A673 (cell line): ENCODE results near the gene SLC39A12. TPM values are rescaled to one million over a fixed set of nuclear protein-coding genes. Genes with fewer than 3 reads are reported as not detected.

ENCODE experiments used
- BruUV-seq: library from RNA; stranded (reverse); fragments of 400-500 nt; replicated peaks from 2 replicates; lab custom pipeline; 2021; lab: Mats Ljungman, UMichigan
- CTCF ChIA-PET: fragments of 300-600 bp; sonication (Branson Sonifier 250); formaldehyde crosslinking; loops from one replicate; lab custom pipeline; 2022; ENCODE audit warnings: antibody characterized with exemption; lab: Charles Lee
- POLR2A ChIA-PET: fragments of 300-600 bp; sonication (Branson Sonifier 250); formaldehyde crosslinking; loops from one replicate; lab custom pipeline; 2022; ENCODE audit warnings: antibody characterized with exemption; ENCODE audit not compliant: low non-redundant PET; lab: Charles Lee
- DNase-seq: peaks from one replicate; pipeline ENCODE4 v3.0.0-alpha.2; 2015; ENCODE audit warnings: low spot score
- H3K27ac ChIP-seq: fragments of 200-600 bp; sonication (generic); 2 replicates; pipeline ENCODE4 v1.5.1; 2016; ENCODE audit warnings: mixed run types, low read depth, mild to moderate bottlenecking, mixed read lengths, antibody characterized with exemption, low read length; ENCODE audit not compliant: poor library complexity, severe bottlenecking
- H3K27me3 ChIP-seq: fragments of 200-600 bp; sonication (generic); replicated peaks from 2 replicates; pipeline ENCODE4 v1.6.1; 2017; ENCODE audit warnings: mixed run types, low read depth, mild to moderate bottlenecking, mixed read lengths, antibody characterized with exemption, low read length; ENCODE audit not compliant: insufficient read depth, poor library complexity
- H3K36me3 ChIP-seq: fragments of 200-600 bp; sonication (generic); 2 replicates; pipeline ENCODE4 v1.6.1; 2016; ENCODE audit warnings: mixed run types, mild to moderate bottlenecking, mixed read lengths, antibody characterized with exemption, low read length; ENCODE audit not compliant: insufficient read depth, poor library complexity, severe bottlenecking
- H3K4me1 ChIP-seq: fragments of 200-600 bp; sonication (generic); 2 replicates; pipeline ENCODE4 v1.6.1; 2017; ENCODE audit warnings: mixed run types, mild to moderate bottlenecking, mixed read lengths, antibody characterized with exemption, low read length; ENCODE audit not compliant: insufficient read depth, poor library complexity, severe bottlenecking
- H3K4me3 ChIP-seq: fragments of 200-600 bp; sonication (generic); 2 replicates; pipeline ENCODE4 v1.5.1; 2016; ENCODE audit warnings: low read depth, mixed run types, mild to moderate bottlenecking, mixed read lengths, low read length; ENCODE audit not compliant: poor library complexity, severe bottlenecking
- H3K9me3 ChIP-seq: fragments of 200-600 bp; sonication (generic); 2 replicates; pipeline ENCODE4 v1.6.1; 2016; ENCODE audit warnings: mixed run types, low read depth, mild to moderate bottlenecking, mixed read lengths, antibody characterized with exemption, low read length; ENCODE audit not compliant: poor library complexity, severe bottlenecking
- EZH2 ChIP-seq: fragments of 200-600 bp; sonication (generic); IDR thresholded peaks from 2 replicates; pipeline ENCODE4 v1.6.1; 2017; ENCODE audit warnings: borderline replicate concordance, low read depth, mild to moderate bottlenecking, mixed read lengths, antibody characterized with exemption, low read length; ENCODE audit not compliant: poor library complexity, severe bottlenecking
- intact Hi-C: fragments of 100-400 bp; cut with micrococcal nuclease; formaldehyde crosslinking; loops from one replicate; pipeline ENCODE4 v1.10.0; 2022; ENCODE audit not compliant: unreplicated experiment
- total RNA-seq: library from RNA; stranded (reverse); gene quantifications from 2 replicates; pipeline ENCODE4 v1.2.3, GENCODE V29; 2021
- TF ChIP-seq, protein P1 (sequence below): fragments of 300-800, 200-600 bp; sonication (generic); conservative IDR thresholded peaks from 2 replicates; pipeline ENCODE4 v1.5.1; 2017; ENCODE audit warnings: low read depth, mild to moderate bottlenecking, antibody characterized with exemption, low read length, moderate library complexity, mixed read lengths

Gene SLC39A12
- total RNA-seq, 1 experiment from 2014 or later = not detected

DNA sequence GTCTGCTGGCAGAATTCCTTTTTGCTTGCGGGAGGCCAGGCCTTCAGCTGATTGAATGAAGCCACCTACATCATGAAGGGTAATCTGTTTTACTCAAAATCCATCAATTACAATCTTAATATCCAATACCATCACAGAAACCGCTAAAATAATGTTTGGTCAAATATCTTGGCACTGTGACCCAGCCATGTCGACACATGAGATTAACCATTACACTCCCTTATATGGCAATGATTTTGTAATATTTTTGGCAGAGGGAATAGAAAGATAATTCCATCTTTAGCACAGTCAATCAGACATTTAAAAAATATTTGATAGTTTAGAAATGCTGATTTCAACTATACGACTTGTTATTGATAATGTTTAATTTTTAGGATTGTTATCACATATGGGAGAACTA, 36.5 kb upstream of the SLC39A12 start:
- Histone ChIP-seq H3K36me3 (no peaks in the 10 kb centered on the region), H3K9me3 (no peaks in the 10 kb centered on the region), H3K4me1 (no peaks in the 10 kb centered on the region), H3K4me3 (no peak overlapping the region), H3K27ac (no peak overlapping the region), H3K27me3 (no peaks in the 10 kb centered on the region)
- ChIA-PET CTCF (no interaction called here), POLR2A (no interaction called here)
- TF ChIP-seq, protein P1, sequence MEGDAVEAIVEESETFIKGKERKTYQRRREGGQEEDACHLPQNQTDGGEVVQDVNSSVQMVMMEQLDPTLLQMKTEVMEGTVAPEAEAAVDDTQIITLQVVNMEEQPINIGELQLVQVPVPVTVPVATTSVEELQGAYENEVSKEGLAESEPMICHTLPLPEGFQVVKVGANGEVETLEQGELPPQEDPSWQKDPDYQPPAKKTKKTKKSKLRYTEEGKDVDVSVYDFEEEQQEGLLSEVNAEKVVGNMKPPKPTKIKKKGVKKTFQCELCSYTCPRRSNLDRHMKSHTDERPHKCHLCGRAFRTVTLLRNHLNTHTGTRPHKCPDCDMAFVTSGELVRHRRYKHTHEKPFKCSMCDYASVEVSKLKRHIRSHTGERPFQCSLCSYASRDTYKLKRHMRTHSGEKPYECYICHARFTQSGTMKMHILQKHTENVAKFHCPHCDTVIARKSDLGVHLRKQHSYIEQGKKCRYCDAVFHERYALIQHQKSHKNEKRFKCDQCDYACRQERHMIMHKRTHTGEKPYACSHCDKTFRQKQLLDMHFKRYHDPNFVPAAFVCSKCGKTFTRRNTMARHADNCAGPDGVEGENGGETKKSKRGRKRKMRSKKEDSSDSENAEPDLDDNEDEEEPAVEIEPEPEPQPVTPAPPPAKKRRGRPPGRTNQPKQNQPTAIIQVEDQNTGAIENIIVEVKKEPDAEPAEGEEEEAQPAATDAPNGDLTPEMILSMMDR = no peak
- no peak for TF ChIP-seq EZH2
- no peak for DNase-seq
- intact Hi-C loops = no loop called here
- BruUV-seq = no TSS peak

DNA sequence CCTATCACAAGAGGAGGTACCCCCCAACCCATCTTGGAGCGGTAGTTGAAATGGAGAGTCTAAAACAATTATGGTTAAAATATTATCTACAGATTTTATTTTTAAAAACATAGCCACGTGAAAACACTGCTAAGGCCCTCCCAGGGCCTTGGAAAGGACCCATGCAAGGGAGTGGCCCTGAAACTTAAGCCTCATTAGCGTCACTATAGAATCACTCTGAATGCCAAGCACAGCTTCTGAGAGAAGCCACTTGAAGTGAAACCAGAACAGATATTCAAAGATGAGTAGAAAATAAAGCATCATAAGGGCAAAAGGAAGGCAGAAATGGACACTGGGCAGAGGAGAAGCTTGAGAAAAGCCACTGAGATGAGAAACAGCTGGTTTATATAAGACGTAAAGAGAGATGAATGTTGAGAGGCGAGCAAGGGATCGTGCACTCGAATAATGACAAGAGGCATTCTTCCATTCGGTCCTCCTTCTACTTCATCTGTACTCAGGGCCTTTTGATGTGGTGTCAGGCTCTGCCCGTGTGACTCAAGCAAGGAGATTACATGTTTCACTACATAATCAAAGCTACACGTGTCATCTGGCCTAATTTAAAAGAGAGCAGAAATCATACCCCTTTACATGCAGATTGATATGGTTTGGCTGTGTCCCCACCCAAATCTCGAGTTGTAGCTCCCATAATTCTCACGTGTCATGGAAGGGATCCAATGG, 33.4 kb upstream of the SLC39A12 start:
- Histone ChIP-seq H3K27me3 (no peaks in the 10 kb centered on the region), H3K9me3 (no peaks in the 10 kb centered on the region), H3K36me3 (no peaks in the 10 kb centered on the region), H3K4me3 (no peak overlapping the region), H3K27ac (no peak overlapping the region), H3K4me1 (no peaks in the 10 kb centered on the region)
- ChIA-PET CTCF (no interaction called here), POLR2A (no interaction called here)
- DNase-seq = no peak
- intact Hi-C loops = no loop called here
- TF ChIP-seq EZH2 = no peak
- TF ChIP-seq, protein P1 = no peak
- no TSS peak for BruUV-seq

DNA sequence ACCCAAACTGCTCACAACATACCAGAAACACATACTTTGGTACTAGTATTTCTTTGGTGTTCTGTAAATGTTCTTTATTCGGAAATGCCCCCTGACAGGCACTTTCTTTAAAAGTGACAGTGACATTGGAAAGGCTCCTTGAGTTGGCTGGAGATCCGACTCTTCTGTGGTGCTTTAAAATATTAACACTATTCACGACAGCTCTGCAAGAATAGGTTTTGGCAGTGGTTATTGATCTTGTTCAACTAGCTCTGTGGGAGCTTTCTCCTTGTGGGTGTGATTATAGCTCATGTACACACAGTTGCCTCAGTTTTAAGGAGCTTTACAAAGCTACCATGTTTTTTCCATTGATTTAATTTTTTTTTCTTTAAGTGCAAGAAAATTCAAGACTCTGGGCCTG, 30.3 kb upstream of the SLC39A12 start:
- H3K27ac ChIP-seq = no peak overlapping the region
- no peak overlapping the region for H3K4me3 ChIP-seq
- H3K4me1 ChIP-seq = no peaks in the 10 kb centered on the region
- intact Hi-C loops = no loop called here
- ChIA-PET CTCF (no interaction called here), POLR2A (no interaction called here)
- H3K27me3 ChIP-seq = no peaks in the 10 kb centered on the region
- DNase-seq = no peak
- no peak for TF ChIP-seq EZH2
- TF ChIP-seq, protein P1 = no peak
- no peaks in the 10 kb centered on the region for H3K36me3 ChIP-seq
- no peaks in the 10 kb centered on the region for H3K9me3 ChIP-seq
- BruUV-seq = no TSS peak
